Left ventricle myocardium inferior (tissue), 1 donor: ENCODE measurements around the gene CXCL13. TPM values are rescaled to one million over a fixed set of nuclear protein-coding genes. Genes with fewer than 3 reads are reported as not detected.

ENCODE experiments used
- DNase-seq: peaks from one replicate; pipeline ENCODE4 v3.0.0-alpha.2; 2020
- H3K27ac ChIP-seq: fragments of 200-600 bp; replicated peaks from 2 replicates; pipeline ENCODE4 v1.8.0; 2021
- H3K27me3 ChIP-seq: fragments of 200-600 bp; 2 replicates; pipeline ENCODE4 v1.8.0; 2021; ENCODE audit warnings: low read depth
- H3K36me3 ChIP-seq: fragments of 200-600 bp; 2 replicates; pipeline ENCODE4 v1.8.0; 2021
- H3K4me1 ChIP-seq: fragments of 200-600 bp; 2 replicates; pipeline ENCODE4 v1.8.0; 2021
- H3K4me3 ChIP-seq: fragments of 200-600 bp; 2 replicates; pipeline ENCODE4 v1.8.0; 2021; ENCODE audit warnings: mild to moderate bottlenecking, moderate library complexity
- H3K9me3 ChIP-seq: fragments of 200-600 bp; replicated peaks from 2 replicates; pipeline ENCODE4 v1.8.0; 2021
- CTCF ChIP-seq: fragments of 200-600 bp; IDR thresholded peaks from 2 replicates; pipeline ENCODE4 v1.8.0; 2021; ENCODE audit warnings: antibody characterized with exemption, mild to moderate bottlenecking, borderline replicate concordance
- intact Hi-C: fragments of 100-400 bp; cut with micrococcal nuclease; formaldehyde crosslinking; loops from one replicate; pipeline ENCODE4 v1.11.0; 2022
- total RNA-seq: library from RNA; stranded (reverse); fragmentation: NEBNext Ultra II Directional; extraction: Animal tissue kit (Norgen Biotek cat#: 25700); gene quantifications from one replicate; pipeline ENCODE4 v1.2.1, GENCODE V29; 2021
- donor health status: DM: no; HTN: yes; CAD: no; lungs with severe emphysema.

Gene CXCL13
- total RNA-seq, 1 donor from 2014 or later, result not detected

DNA sequence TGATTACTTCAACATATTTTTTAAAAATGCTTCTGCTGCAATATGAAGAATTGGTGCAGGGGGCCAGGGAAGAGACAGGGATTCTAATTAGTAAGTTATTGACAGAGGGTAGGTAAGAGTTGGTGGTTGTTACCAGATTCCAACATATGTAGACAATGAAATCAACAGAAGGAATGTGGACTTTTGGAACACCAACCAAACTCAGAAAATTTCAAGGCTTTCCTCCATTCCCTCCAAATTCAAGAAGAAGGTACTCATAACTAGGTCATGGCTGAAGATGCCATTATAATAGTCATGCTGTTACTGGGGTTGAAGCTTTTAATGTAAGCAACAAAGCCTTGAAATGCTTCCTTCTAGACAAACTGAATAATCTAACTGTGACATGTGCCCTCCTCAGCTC is 22.9 kb upstream of the CXCL13 start:
- H3K9me3 ChIP-seq, result no peaks in the 10 kb centered on the region
- intact Hi-C loops, result no loop called here
- no peak for TF ChIP-seq CTCF
- H3K36me3 ChIP-seq, result no peaks in the 10 kb centered on the region
- H3K27me3 ChIP-seq, result peaks cover 10% of the 10 kb centered on the region
- no peak overlapping the region for H3K4me3 ChIP-seq
- no peaks in the 10 kb centered on the region for H3K4me1 ChIP-seq
- no peak overlapping the region for H3K27ac ChIP-seq
- DNase-seq, result no peak

DNA sequence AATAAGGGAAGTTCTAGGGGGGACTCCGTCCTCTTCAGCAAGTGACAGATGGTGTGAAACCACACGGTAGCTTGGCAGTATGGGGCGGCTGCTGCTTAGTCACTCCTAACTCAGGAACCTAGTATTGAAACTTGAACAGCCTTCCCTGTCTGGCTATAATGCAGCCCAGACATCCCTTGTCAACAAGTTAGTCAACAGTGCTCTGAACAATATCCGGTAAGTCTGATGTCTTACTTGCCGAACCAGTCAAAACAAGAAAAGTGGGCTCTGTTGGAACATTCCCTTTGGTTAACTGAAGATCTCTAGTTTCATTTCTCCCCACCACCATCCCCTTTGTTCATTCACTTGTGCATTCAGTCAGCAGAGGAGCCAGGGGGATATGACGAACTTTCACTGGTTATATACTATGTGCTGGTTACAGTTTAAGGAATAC is 18.7 kb upstream of the CXCL13 start:
- Histone ChIP-seq H3K4me3 (no peak overlapping the region), H3K9me3 (no peaks in the 10 kb centered on the region), H3K36me3 (no peaks in the 10 kb centered on the region), H3K27me3 (peaks cover 4% of the 10 kb centered on the region), H3K27ac (no peak overlapping the region), H3K4me1 (no peaks in the 10 kb centered on the region)
- intact Hi-C loops, result no loop called here
- no peak for DNase-seq
- no peak for TF ChIP-seq CTCF

GRCh38 chr4:77590482-77590881 is 15.1 kb upstream of the CXCL13 start:
- H3K9me3 ChIP-seq, result no peaks in the 10 kb centered on the region
- DNase-seq, result no peak
- no peak for TF ChIP-seq CTCF
- intact Hi-C loops, result loop anchor here (10.0 kb wide), 1 partner anchor 116 kb away; no protein-coding TSS in a partner anchor
- H3K4me1 ChIP-seq, result peaks cover 6% of the 10 kb centered on the region
- no peaks in the 10 kb centered on the region for H3K27me3 ChIP-seq
- H3K27ac ChIP-seq, result no peak overlapping the region
- H3K36me3 ChIP-seq, result no peaks in the 10 kb centered on the region
- H3K4me3 ChIP-seq, result no peak overlapping the region

GRCh38 chr4:77591532-77591931 is 14.1 kb upstream of the CXCL13 start:
- Histone ChIP-seq H3K36me3 (no peaks in the 10 kb centered on the region), H3K27ac (no peak overlapping the region), H3K27me3 (peaks cover 4% of the 10 kb centered on the region), H3K4me1 (peaks cover 6% of the 10 kb centered on the region), H3K9me3 (no peaks in the 10 kb centered on the region), H3K4me3 (no peak overlapping the region)
- no peak for DNase-seq
- no peak for TF ChIP-seq CTCF
- intact Hi-C loops, result loop anchor here (10.0 kb wide), 1 partner anchor 117 kb away; no protein-coding TSS in a partner anchor

DNA sequence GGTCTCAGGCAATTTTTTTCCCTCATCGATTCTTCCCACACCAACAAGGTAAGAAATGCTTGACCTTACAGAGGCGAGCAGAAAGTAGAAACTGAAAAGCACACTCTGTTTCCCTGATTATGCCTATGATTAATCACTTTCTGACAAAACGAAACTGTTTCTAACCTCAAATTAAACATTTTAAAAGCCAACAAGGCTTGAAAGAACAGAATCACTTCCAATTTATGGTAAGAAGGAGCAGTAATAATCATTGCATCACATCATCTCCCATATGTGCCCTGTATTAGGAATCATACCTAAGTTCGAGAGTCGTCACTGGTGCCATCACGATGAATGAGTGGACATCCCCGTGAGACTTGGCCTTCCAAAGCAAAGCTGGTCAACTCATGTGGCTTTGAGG is 12.5 kb upstream of the CXCL13 start:
- DNase-seq, result no peak
- Histone ChIP-seq H3K4me3 (no peak overlapping the region), H3K27me3 (peaks cover 18% of the 10 kb centered on the region), H3K27ac (no peak overlapping the region), H3K4me1 (peaks cover 6% of the 10 kb centered on the region), H3K36me3 (no peaks in the 10 kb centered on the region), H3K9me3 (no peaks in the 10 kb centered on the region)
- intact Hi-C loops, result loop anchor here (10.0 kb wide), 1 partner anchor 118 kb away; no protein-coding TSS in a partner anchor
- no peak for TF ChIP-seq CTCF
